H1 (cell line): ENCODE data around the gene HOMER1. TPM values are rescaled to one million over a fixed set of nuclear protein-coding genes. Genes with fewer than 3 reads are reported as not detected.

Source experiments
- CTCF ChIA-PET: fragments of 300-600 bp; sonication (Branson Sonifier 250); formaldehyde crosslinking; loops from one replicate; lab custom pipeline; 2021; ENCODE audit not compliant: partially characterized antibody; lab: Charles Lee
- POLR2A ChIA-PET: fragments of 300-600 bp; sonication (Branson Sonifier 250); formaldehyde crosslinking; loops from one replicate; lab custom pipeline; 2021; ENCODE audit warnings: inconsistent platforms; ENCODE audit not compliant: partially characterized antibody; lab: Charles Lee
- DNase-seq, 2 experiments: peaks; one replicate each; pipeline versions ENCODE4 v3.0.0 to v3.0.0-alpha.2; 2010 to 2022; ENCODE audit warnings: low spot score in 2 of 2, low read depth in 1 of 2, mixed read lengths in 1 of 2
- FAIRE-seq: peaks from 2 replicates; lab custom pipeline; 2011; peaks lifted over from hg19 to GRCh38; lab: Jason Lieb, UNC
- H2AFZ ChIP-seq: 2 replicates; pipeline ENCODE4 v1.8.1; 2012; ENCODE audit warnings: low read length, inconsistent platforms
- H2AK5ac ChIP-seq: 2 replicates; pipeline ENCODE4 v1.6.1; 2013; ENCODE audit warnings: low read depth, low read length
- H2BK120ac ChIP-seq: replicated peaks from 2 replicates; pipeline ENCODE3; 2013; ENCODE audit warnings: low read depth, low read length, inconsistent platforms
- H2BK12ac ChIP-seq: 2 replicates; pipeline ENCODE4 v1.6.1; 2013; ENCODE audit warnings: low read depth, low read length
- H2BK15ac ChIP-seq: 2 replicates; pipeline ENCODE4 v1.6.1; 2013; ENCODE audit warnings: low read length
- H2BK20ac ChIP-seq: 2 replicates; pipeline ENCODE4 v1.6.1; 2013; ENCODE audit warnings: low read length
- H2BK5ac ChIP-seq: 2 replicates; pipeline ENCODE4 v1.6.1; 2013; ENCODE audit warnings: low read depth, low read length
- H3K14ac ChIP-seq: 2 replicates; pipeline ENCODE4 v1.6.1; 2013; ENCODE audit warnings: inconsistent platforms; ENCODE audit not compliant: insufficient read length
- H3K18ac ChIP-seq: 2 replicates; pipeline ENCODE4 v1.6.1; 2013; ENCODE audit warnings: low read length; ENCODE audit errors: extremely low read depth
- H3K23ac ChIP-seq: 2 replicates; pipeline ENCODE4 v1.6.1; 2013; ENCODE audit warnings: inconsistent platforms; ENCODE audit not compliant: insufficient read length
- H3K23me2 ChIP-seq: 2 replicates; pipeline ENCODE4 v1.6.1; 2013; ENCODE audit warnings: low read depth, low read length
- H3K27ac ChIP-seq: 2 replicates; pipeline ENCODE4 v1.6.1; 2011; ENCODE audit warnings: low read depth, low read length, inconsistent platforms
- H3K27me3 ChIP-seq, 4 experiments: replicated peaks in 1 of 4; 1 replicate in 1 of 4; 2 replicates in 3 of 4; pipeline versions ENCODE4 v1.6.1 to v1.8.1; 2011 to 2013; ENCODE audit warnings: low read length in 3 of 4, mild to moderate bottlenecking in 3 of 4, inconsistent platforms in 2 of 4, mixed read lengths in 2 of 4, moderate library complexity in 1 of 4; ENCODE audit not compliant: control insufficient read depth in 3 of 4, insufficient read depth in 3 of 4; ENCODE audit errors: extremely low read depth in 1 of 4
- H3K36me3 ChIP-seq, 4 experiments: 2 replicates each; pipeline versions ENCODE4 v1.6.1 to v1.8.1; 2011 to 2013; ENCODE audit warnings: mild to moderate bottlenecking in 4 of 4, low read length in 3 of 4, moderate library complexity in 2 of 4, control low read depth in 1 of 4, inconsistent platforms in 1 of 4; ENCODE audit not compliant: insufficient read depth in 4 of 4, control insufficient read depth in 2 of 4
- H3K4ac ChIP-seq: replicated peaks from 2 replicates; pipeline ENCODE3; 2013; ENCODE audit warnings: low read length, low read depth, mixed read lengths, inconsistent platforms; ENCODE audit not compliant: insufficient read length
- H3K4me1 ChIP-seq, 4 experiments: replicated peaks in 1 of 4; 1 replicate in 1 of 4; 2 replicates in 3 of 4; pipeline versions ENCODE4 v1.6.1 to v1.8.1; 2011 to 2013; ENCODE audit warnings: low read length in 3 of 4, inconsistent platforms in 2 of 4, mixed read lengths in 1 of 4; ENCODE audit not compliant: insufficient read depth in 4 of 4, control insufficient read depth in 3 of 4
- H3K4me2 ChIP-seq, 2 experiments: 2 replicates each; pipeline versions ENCODE4 v1.6.1 to v1.8.1; 2011 to 2013; ENCODE audit warnings: low read depth in 2 of 2, low read length in 2 of 2, control low read depth in 1 of 2, inconsistent platforms in 1 of 2, mild to moderate bottlenecking in 1 of 2; ENCODE audit not compliant: insufficient read depth in 1 of 2
- H3K4me3 ChIP-seq, 4 experiments: fragments of 200-600, 300-600 bp in 1 of 4; sonication (generic), shearing (Covaris generic), sonication (Bioruptor Twin) in 1 of 4; 2 replicates each; pipeline versions ENCODE4 v1.5.1 to v1.8.1; 2011 to 2016; ENCODE audit warnings: low read length in 4 of 4, low read depth in 3 of 4, control low read depth in 2 of 4, inconsistent platforms in 2 of 4, mild to moderate bottlenecking in 2 of 4, mixed read lengths in 1 of 4, moderate library complexity in 1 of 4; ENCODE audit not compliant: insufficient read depth in 2 of 4; ENCODE audit errors: extremely low read depth in 1 of 4
- H3K56ac ChIP-seq: replicated peaks from 2 replicates; pipeline ENCODE3; 2013; ENCODE audit warnings: low read depth, mild to moderate bottlenecking, mixed read lengths, low read length, inconsistent platforms; ENCODE audit not compliant: insufficient read length
- H3K79me1 ChIP-seq: 2 replicates; pipeline ENCODE4 v1.6.1; 2013; ENCODE audit warnings: low read depth, low read length, control low read depth
- H3K79me2 ChIP-seq, 2 experiments: 2 replicates each; pipeline versions ENCODE4 v1.6.1 to v1.8.1; 2012 to 2013; ENCODE audit warnings: low read length in 2 of 2, mild to moderate bottlenecking in 2 of 2, inconsistent platforms in 1 of 2; ENCODE audit not compliant: insufficient read depth in 2 of 2, control insufficient read depth in 1 of 2
- H3K9ac ChIP-seq, 4 experiments: replicated peaks in 1 of 4; 1 replicate in 1 of 4; 2 replicates in 3 of 4; pipeline versions ENCODE4 v1.6.1 to v1.8.1; 2011 to 2013; ENCODE audit warnings: low read depth in 3 of 4, low read length in 3 of 4, control low read depth in 2 of 4, mild to moderate bottlenecking in 2 of 4, moderate library complexity in 2 of 4, inconsistent platforms in 1 of 4; ENCODE audit errors: extremely low read depth in 1 of 4
- H3K9me3 ChIP-seq, 2 experiments: 2 replicates each; pipeline versions ENCODE4 v1.6.1 to v1.8.1; 2012 to 2013; ENCODE audit warnings: mild to moderate bottlenecking in 2 of 2, moderate library complexity in 2 of 2, control low read depth in 1 of 2, inconsistent platforms in 1 of 2, low read depth in 1 of 2, low read length in 1 of 2, mixed read lengths in 1 of 2; ENCODE audit not compliant: insufficient read depth in 2 of 2
- H4K20me1 ChIP-seq, 2 experiments: replicated peaks in 1 of 2; 2 replicates each; pipeline versions ENCODE3 to v1.8.1; 2011 to 2013; ENCODE audit warnings: inconsistent platforms in 2 of 2, low read length in 2 of 2, mild to moderate bottlenecking in 1 of 2; ENCODE audit not compliant: insufficient read depth in 2 of 2, control insufficient read depth in 1 of 2
- H4K5ac ChIP-seq: 2 replicates; pipeline ENCODE4 v1.6.1; 2013; ENCODE audit warnings: low read length, low read depth, mixed read lengths, inconsistent platforms; ENCODE audit not compliant: insufficient read length
- H4K8ac ChIP-seq: 2 replicates; pipeline ENCODE4 v1.8.0; 2013; ENCODE audit warnings: mild to moderate bottlenecking, moderate library complexity, low read length, inconsistent platforms; ENCODE audit not compliant: insufficient read depth; ENCODE audit errors: extremely low read depth
- H4K91ac ChIP-seq: replicated peaks from 2 replicates; pipeline ENCODE3; 2013; ENCODE audit warnings: low read length, mixed read lengths, inconsistent platforms; ENCODE audit not compliant: insufficient read length
- EP300 ChIP-seq, 2 experiments: IDR thresholded peaks; 1 replicate in 1 of 2; 2 replicates in 1 of 2; pipeline ENCODE4 v1.6.1; 2011 to 2012; ENCODE audit warnings: low read depth in 2 of 2, low read length in 2 of 2, mild to moderate bottlenecking in 2 of 2, borderline replicate concordance in 1 of 2, inconsistent platforms in 1 of 2, moderate library complexity in 1 of 2
- EZH2 ChIP-seq: fragments of 200-600 bp; sonication (generic); IDR thresholded peaks from 2 replicates; pipeline ENCODE4 v1.7.1; 2012; ENCODE audit warnings: low read depth, mild to moderate bottlenecking, moderate library complexity, low read length, inconsistent platforms; ENCODE audit not compliant: severe bottlenecking
- RBBP5 ChIP-seq: IDR thresholded peaks from 2 replicates; pipeline ENCODE4 v1.7.1; 2012; ENCODE audit warnings: low read depth, mild to moderate bottlenecking, inconsistent platforms, low read length, moderate library complexity, borderline replicate concordance
- WGBS, 2 experiments: shearing (Covaris generic) in 1 of 2; methylation state at CpG; one replicate each; pipeline versions ENCODE4 v1.1.6 to v1.1.7; 2013 to 2015; ENCODE audit warnings: low lambda C conversion rate in 2 of 2, mixed read lengths in 2 of 2, inconsistent platforms in 1 of 2, low coverage in 1 of 2, missing lambda C conversion rate in 1 of 2; ENCODE audit not compliant: insufficient replicate concordance in 2 of 2, insufficient coverage in 1 of 2, insufficient read length in 1 of 2; ENCODE audit errors: extremely low coverage in 1 of 2, missing lambda C conversion rate in 1 of 2; 5-methylcytosine and 5-hydroxymethylcytosine counted together
- polyA plus RNA-seq, 7 experiments: library from polyadenylated mRNA; depleted of rRNA in 3 of 7; stranded (reverse) in 5 of 7; unstranded in 2 of 7; fragments of >200 nt in 5 of 7; fragments of 200-250 nt in 2 of 7; gene quantifications; 1 replicate in 5 of 7; 2 replicates in 1 of 7; 4 replicates in 1 of 7; pipeline versions ENCODE4 v1.2.1 to v1.2.3, GENCODE V29; 2011 to 2013; ENCODE audit warnings: missing spikeins in 2 of 7, mixed read lengths in 2 of 7
- total RNA-seq: library from RNA; stranded (reverse); fragmentation: NEBNext Ultra II Directional; extraction: Animal tissue kit (Norgen Biotek cat#: 25700); gene quantifications from 2 replicates; pipeline ENCODE4 v1.2.1, GENCODE V29; 2021

Gene HOMER1
- total and polyA plus RNA-seq, 2 of the 8 experiments (the other 6 are each of a cell fraction or from before 2014, with no cell fraction given): 6.4 to 57.9 TPM

- Histone ChIP-seq H3K14ac (no peak overlapping the region), H4K20me1 (peaks cover 0 to 8% of the 10 kb centered on the region in 2 experiments), H3K4me1 (peaks cover under 1 to 8% (median 5%) of the 10 kb centered on the region in 4 experiments; a peak in 4 of 7 replicates), H3K36me3 (no peaks in the 10 kb centered on the region), H3K79me2 (peaks cover 7 to 93% of the 10 kb centered on the region in 2 experiments), H3K4me3 (peak overlapping the region in 1 of 4 experiments; percentile 1; a peak in 1 of 8 replicates), H2BK15ac (no peak overlapping the region), H3K9me3 (no peaks in the 10 kb centered on the region; a peak in 1 of 4 replicates), H3K23me2 (no peaks in the 10 kb centered on the region), H3K56ac (no peak overlapping the region), H3K27me3 (no peaks in the 10 kb centered on the region), H3K18ac (no peak overlapping the region), H2BK120ac (no peak overlapping the region), H3K79me1 (peaks cover 6% of the 10 kb centered on the region; the same call in 1 of the 2 replicates), H3K9ac (no peak overlapping the region), H3K27ac (no peak overlapping the region), H2AFZ (no peak overlapping the region), H4K8ac (no peak overlapping the region), H3K4me2 (peak overlapping the region in 1 of 2 experiments; percentile 22; a peak in 1 of 4 replicates), H4K5ac (no peak overlapping the region), H2BK12ac (no peak overlapping the region), H2BK5ac (no peak overlapping the region), H3K4ac (no peak overlapping the region), H3K23ac (no peak overlapping the region), H2BK20ac (no peak overlapping the region), H2AK5ac (no peak overlapping the region), H4K91ac (no peak overlapping the region)
- POLR2A ChIA-PET: interaction anchor here (1.2 to 13.2 kb wide), 2 partner anchors 9 to 10 kb away, joined by 4 to 94 read pairs; partner anchors contain the start of gene HOMER1
- FAIRE-seq (no peak), DNase-seq (no peak)
- 61% methylated on average over 3 of the region's 3 CpGs; no CpG with 5 or more reads in 1 of the 2 experiments for WGBS, 2 experiments
- CTCF ChIA-PET: interaction anchor here (0.7 kb wide), 1 partner anchor 38 kb away, joined by 3 read pairs; no protein-coding TSS in a partner anchor
- TF ChIP-seq EZH2 (no peak), RBBP5 (no peak), EP300 (IDR thresholded peaks at IDR 0.05; ENCODE audit: borderline replicate concordance in 1 of 2, low read depth in 2 of 2, low read length in 2 of 2) (no peak)
These were observed 10.0 kb downstream of the HOMER1 start for GRCh38 chr5:79503794-79504495.
